NCI-H2196 (cell line): Measurements from ENCODE around the gene ECPAS.
"Not testable (repeated sequence)": the region's sequence is repeated elsewhere in the genome, so short reads cannot be mapped to it uniquely, and the experiment has no call there.

ENCODE experiments used
- DNase-seq: peaks from one replicate; lab custom pipeline; 2025; ENCODE audit not compliant: unreplicated experiment; lab: John Stamatoyannopoulos, UW

The ECPAS gene

DNA sequence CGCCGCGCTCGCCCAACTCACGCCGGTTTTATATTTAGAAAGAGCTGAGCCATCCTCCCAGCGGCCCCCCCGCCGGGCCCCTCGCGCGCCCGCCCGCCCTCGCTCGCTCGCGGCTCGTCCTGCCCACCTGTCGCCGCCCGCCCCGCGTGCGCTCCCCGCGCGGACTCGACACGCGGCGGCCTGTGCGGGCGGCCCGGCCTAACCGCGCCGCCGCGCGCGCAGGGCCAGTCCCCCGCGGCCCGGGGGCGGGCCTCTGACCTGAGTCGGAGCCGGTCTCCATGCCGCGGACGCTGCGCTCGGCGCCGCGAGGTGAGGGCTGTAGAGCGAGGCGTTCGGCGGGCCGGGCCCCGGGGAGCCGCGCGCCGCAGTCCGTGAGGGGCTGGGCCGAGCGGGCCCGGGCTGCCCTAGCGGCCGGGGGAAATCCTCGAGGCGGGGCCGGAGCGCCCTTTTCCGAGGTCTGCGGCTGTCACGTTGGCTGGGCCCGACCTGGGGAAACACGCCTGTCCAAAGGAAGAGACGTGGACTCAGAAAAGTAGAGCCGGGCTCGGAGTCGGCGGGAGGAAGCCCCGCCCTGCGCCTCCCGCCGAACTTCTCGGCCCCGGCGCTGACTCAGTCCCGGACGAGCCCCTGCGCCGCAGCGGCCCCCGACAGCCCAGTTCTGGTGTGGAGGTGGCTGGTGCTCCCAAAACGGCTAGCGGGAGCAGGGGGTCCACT is at the start of gene ECPAS:
Gene ECPAS, minus strand, starts transcription at position 526 of the 714 bp plus-strand sequence. CDS start 11,465 bp downstream, outside the sequence.
- peak; percentile 71 for DNase-seq

GRCh38 chr9:111533099-111533790 is 49.1 kb upstream of the ECPAS start:
- no peak for DNase-seq

- no peak for DNase-seq
Observed at GRCh38 chr9:111531716-111532115, 47.5 kb upstream of the ECPAS start.

DNA sequence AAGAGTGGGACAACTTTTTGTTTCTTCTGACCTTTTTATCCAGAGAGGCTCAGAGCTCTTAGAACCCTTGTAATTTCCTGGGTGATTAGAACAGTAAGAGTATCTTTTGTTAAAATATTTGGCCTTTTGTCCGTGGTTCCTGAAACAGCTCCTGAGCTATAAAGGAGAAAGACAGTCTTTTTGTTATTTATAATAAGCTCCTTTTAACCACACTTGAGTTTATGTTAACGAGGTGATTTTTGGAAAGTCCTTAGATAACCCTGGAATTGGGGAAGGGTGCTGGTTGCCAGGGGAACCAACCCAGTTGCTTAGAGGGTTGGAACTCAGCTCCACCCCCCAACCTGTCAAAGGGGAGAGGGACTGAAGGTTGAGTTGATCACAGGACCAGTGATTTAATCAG is 45.6 kb upstream of the ECPAS start:
- DNase-seq: no peak

- no peak for DNase-seq
Observed at GRCh38 chr9:111527347-111527746, 43.2 kb upstream of the ECPAS start.

DNA sequence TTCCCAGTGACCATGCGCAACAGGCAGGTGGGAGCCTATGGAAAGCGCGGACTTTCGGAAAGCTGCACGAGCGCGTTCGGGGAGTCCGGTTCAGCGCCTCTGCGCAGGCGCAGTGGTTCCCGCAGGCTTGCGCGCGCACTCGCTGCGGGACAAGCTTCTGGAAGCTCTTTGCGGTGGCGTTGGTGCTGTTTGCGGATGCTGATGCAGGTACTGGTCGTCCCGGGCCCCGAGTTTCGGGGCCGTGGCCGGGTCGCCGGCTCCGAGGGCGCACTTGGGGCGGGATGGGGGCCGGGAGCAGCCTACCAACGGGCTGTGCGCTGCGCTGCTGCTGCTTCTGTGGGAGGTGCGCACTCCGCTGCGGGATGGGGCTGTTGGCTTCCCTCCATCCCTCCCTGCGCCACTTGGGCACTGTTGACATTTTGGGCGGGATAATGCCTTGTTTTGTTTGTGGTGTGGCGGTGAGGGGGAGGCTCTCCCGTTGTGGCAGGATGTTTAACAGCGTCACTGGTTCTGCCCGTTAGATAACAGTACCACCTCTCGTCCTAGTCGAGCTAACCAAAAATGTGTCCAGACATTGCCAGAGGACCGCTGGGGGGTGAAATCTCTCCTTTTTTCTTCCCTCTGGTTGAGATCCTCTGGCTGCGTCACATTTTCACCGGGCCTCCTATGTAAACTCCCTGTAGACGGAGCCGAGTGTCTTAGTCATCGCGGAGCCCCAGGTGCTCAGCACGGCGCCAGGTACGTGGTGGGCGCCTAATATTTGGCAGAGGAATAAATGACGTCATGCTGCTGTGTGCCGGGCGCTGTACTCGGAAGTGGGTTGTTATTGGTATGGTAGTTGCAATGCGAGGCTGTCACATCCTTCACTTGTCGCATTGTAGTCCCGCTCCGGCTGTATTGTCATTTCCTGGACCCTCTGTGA is 41.1 kb upstream of the ECPAS start, which contains the start of gene ZNF483:
Gene ZNF483, plus strand, starts transcription at position 124 of the 922 bp plus-strand sequence. CDS start 2,217 bp downstream, outside the sequence.
- DNase-seq: peak; percentile 91

GRCh38 chr9:111524731-111525055 is 40.5 kb upstream of the ECPAS start:
- no peak for DNase-seq

DNA sequence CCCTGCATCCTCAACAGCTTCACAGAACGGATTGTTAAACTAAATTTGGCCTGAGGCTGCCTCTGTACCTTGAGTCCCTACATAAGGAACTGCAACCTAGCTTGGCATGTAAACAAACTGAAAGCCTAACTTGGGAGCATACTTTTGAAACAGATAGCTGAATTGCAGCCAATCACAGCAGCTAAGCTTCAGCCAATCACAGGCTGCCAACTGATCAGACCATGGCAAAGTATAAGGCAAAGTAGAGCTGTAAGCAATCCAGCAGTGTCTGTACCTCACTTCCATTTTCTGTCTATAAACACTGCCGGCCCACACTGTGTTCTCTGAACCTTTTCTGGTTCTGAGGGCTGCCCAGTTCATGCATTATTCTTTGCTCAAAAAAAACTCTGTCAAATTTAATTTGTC is 31.9 kb upstream of the ECPAS start:
- DNase-seq: no peak

DNA sequence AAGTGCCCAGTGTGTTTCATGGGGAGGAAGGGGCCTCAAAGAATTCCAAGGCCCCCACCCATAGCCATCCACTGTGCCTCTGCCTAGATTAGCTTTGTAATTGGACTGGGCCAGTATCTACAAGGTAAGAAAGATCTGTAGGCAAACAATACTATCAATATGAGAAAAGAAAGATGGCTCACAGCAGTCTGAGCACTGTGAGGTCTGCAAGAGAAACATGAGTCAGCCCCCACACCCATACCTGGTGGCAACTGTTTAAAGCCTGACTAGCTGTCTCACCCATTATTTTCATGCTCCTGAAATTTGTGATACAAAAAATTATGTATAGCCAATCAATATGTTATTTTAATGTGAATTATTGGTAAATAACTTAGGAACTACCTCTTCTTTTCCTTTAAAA is 30.8 kb upstream of the ECPAS start:
- no peak for DNase-seq

GRCh38 chr9:111511581-111511980 is 27.4 kb upstream of the ECPAS start:
- not testable (repeated sequence) for DNase-seq

- no peak for DNase-seq
Observed at GRCh38 chr9:111502506-111502905, 18.3 kb upstream of the ECPAS start.

DNA sequence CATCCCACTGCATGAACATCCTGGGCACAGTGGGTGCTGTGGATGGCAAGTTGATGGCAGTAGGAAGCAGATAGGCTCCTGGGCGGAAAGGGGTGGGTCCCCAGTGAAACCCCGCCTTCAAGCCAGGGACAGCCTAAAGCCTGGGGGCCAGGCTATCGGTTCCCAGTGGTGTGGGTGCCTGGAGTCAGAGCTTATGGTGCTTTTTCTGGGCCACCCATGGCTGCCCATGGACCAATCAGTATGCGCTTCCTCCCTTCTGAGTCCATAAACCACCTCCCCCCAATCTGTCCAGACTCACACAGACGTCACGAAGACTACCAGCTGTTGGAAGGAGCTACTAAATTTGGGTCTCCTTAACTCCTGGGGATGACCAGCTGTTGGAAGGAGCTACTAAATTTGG is 17.5 kb upstream of the ECPAS start:
- no peak for DNase-seq

- no peak for DNase-seq
Observed at GRCh38 chr9:111501005-111501562, 16.9 kb upstream of the ECPAS start.

DNA sequence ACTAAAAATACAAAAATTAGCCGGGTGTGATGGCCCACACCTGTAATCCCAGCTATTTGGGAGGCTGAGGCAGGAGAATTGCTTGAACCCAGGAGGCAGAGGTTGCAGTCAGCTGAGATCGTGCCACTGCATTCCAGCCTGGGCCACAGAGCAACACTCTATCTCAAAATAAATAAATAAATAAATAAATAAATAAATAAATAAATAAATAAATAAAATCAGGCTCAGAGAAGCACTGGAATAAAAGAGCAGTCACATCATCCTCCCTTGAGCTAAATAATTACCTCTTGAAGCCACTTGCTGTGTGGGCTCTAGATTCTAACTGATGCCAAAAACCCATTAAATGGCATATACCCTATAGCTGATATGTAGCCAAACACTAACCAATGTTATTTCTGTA is 13.0 kb upstream of the ECPAS start:
- DNase-seq: not testable (repeated sequence)

GRCh38 chr9:111484572-111484894 is 350 bp upstream of the ECPAS start:
- DNase-seq: no peak

GRCh38 chr9:111483439-111483857 is 735 bp downstream of the ECPAS start:
- peak; percentile 51 for DNase-seq

- peak; percentile 51 for DNase-seq
Observed at GRCh38 chr9:111482694-111483438, 1.3 kb downstream of the ECPAS start.

- peak; percentile 46 for DNase-seq
Observed at GRCh38 chr9:111481885-111482636, 2.1 kb downstream of the ECPAS start.

- no peak for DNase-seq
Observed at GRCh38 chr9:111477677-111478076, 6.5 kb downstream of the ECPAS start.

DNA sequence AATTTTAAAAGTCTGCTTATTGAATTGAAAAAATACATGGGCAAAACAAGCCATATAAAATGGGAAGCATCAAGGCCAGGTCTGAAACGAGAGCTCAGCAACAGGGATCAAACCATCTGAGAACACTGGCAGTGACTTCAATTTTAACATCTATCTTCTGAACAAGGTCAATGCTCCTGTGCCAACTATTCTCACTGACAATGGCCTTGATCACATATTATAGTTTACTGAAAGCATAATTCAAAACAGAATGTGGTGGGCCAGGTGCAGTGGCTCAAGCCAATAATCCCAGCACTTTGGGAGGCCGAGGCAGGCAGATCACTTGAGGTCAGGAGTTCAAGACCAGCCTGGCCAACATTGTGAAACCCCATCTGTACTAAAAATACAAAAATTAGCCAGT is 9.0 kb downstream of the ECPAS start:
- no peak for DNase-seq
